COLO668 (cell line): Measurements from ENCODE around the gene PDCL2.
"Not testable (repeated sequence)": the region's sequence is repeated elsewhere in the genome, so short reads cannot be mapped to it uniquely, and the experiment has no call there.

Source experiments
- DNase-seq: peaks from one replicate; lab custom pipeline; 2025; ENCODE audit not compliant: unreplicated experiment; lab: John Stamatoyannopoulos, UW

PDCL2 gene

DNA sequence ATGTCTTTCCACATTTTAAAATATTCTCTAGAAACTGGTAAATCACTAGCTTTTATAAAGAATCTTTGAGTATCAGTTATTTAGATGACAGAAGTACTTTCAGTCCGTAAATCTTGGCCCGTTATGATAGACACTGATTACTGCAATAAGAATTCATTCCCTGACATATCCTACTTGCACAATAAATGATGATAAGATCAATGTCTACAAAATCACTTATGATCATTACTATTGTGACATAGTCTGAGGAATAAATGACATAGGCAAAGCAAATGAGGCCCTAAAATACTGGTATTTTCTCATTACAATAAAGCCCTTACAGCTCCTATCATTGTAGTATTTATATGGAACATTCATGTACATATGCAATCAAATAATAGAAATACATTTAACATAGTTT lies 6.6 kb upstream of the PDCL2 start:
- DNase-seq = no peak

DNA sequence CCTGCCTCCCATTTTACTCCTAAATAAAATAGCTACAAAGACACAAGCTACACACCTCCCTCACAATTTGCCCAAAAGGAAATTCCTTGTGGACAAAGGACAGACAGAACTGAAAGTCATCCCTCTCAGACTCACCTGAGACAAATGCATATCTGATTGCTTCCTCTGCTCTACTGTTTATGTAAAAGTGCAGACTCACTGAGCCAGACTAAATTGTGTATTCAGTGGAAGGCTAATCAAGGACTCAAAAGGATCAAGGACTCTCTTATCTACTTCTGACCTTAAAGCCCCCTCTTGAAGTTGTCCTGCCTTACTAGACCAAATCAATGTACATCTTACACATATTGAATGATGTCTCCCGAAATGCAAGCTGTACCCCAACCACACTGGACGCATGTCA lies 3.9 kb downstream of the PDCL2 start:
- DNase-seq = no peak

DNA sequence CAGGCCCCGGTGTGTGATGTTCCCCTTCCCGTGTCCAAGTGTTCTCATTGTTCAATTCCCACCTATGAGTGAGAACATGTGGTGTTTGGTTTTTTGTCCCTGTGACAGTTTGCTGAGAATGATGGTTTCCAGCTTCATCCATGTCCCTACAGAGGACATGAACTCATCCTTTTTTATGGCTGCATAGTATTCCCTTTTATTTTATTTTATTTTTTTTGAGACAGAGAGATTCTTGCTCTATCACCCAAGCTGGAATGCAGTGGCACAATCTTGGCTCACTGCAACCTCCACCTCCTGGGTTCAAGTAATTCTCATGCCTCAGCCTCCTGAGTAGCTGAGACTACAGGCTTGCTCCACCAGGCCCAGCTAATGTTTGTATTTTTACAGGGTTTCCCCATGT lies 9.3 kb downstream of the PDCL2 start:
- DNase-seq = not testable (repeated sequence)

- DNase-seq = no peak
Measured at GRCh38 chr4:55578341-55579010, 13.6 kb downstream of the PDCL2 start.

GRCh38 chr4:55575513-55575912 lies 16.5 kb downstream of the PDCL2 start:
- DNase-seq = no peak

DNA sequence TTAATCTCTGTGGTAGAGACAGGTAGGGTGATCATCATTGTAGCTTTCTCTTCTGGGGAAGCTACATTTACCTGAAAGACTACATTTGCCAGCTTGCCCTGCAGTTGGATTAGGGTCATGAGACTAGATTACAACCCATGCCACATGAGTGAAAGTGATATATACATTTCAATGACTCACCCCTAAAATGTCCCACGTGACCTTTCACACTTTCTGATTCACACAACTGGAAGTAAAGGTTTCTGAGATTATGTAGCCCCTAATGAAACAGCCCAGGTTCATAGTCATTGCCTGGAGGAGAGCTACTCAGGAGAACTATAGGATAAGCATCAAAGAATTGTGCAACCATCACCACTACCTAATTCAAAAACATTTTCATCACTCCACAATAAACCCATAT lies 17.8 kb downstream of the PDCL2 start:
- DNase-seq = no peak

DNA sequence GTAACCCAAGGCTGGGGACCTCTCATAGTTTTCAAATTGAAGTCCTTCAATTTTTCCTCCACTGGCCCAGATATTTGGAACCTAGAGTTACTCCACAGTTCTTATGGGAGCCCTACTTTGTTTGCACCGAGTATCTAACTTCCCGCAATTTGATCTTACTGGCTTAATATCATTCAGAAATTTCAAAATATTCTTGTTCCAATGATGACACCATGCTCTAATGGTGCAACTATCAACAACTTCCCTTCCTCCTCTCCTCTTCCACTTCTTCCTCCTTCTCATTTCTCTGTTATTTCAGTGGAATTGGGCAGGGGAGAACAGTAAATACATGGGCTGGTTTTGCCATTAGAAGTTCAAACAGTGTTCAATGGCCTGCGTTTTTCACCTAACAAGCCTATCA lies 20.2 kb downstream of the PDCL2 start:
- no peak for DNase-seq

- no peak for DNase-seq
Measured at GRCh38 chr4:55568905-55569504, 23.0 kb downstream of the PDCL2 start.

- no peak for DNase-seq
Measured at GRCh38 chr4:55561889-55562288, 30.2 kb downstream of the PDCL2 start.

- no peak for DNase-seq
Measured at GRCh38 chr4:55560096-55560495, 31.9 kb downstream of the PDCL2 start.

- no peak for DNase-seq
Measured at GRCh38 chr4:55554453-55555030, 37.5 kb downstream of the PDCL2 start.

GRCh38 chr4:55553441-55554201 lies 38.4 kb downstream of the PDCL2 start:
- no peak for DNase-seq

DNA sequence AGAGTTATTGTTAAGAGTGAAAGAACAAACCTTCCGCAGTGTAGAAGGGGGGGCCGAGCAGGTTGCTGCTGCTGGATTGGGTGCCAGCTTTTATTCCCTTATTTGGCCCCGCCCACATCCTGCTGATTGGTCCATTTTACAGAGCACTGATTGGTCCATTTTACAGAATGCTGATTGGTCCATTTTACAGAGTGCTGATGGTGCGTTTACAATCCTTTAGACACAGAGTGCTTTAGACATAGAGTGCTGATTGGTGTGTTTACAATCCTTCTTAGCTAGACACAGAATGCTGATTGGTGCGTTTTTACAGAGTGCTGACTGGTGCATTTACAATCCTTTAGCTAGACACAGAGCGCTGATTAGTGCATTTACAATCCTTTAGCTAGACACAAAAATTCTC lies 40.1 kb downstream of the PDCL2 start:
- not testable (repeated sequence) for DNase-seq

GRCh38 chr4:55549888-55550287 lies 42.2 kb downstream of the PDCL2 start:
- DNase-seq = no peak

DNA sequence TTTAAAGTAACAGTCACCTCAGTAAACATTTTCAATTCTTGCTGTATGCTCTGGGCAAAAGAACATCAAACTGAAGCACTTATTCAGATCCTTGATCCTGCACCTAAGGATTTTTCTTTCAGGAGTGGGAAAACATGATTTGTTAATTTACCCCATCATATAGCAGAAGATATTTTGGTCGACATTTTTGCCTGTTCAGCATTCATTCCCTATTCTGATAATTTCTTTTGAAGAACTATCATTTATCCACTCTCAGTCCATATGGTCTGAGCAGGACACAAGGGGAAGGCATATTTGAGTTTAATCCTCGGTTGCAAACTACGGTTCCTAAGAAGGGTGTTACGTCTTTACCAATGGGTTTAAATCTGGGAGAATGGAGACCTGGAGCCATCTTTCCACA lies 44.1 kb downstream of the PDCL2 start:
- DNase-seq = no peak

DNA sequence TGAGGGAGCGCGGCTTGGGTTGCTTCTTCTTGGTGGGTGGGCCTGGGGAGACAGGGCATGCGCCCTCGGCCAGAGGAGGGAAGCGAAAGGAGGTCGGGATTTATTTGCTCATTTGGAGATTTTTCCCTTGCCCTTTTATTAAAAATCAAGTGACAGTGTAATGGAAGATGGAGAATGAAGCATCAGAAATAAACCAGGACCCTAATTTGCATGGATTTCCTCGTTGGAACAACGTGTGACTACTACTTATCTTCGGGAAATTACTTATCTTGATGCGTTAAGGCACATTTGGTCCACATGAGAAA lies 44.6 kb downstream of the PDCL2 start:
- no peak for DNase-seq

GRCh38 chr4:55546756-55547465 lies 45.1 kb downstream of the PDCL2 start, which contains the start of gene CLOCK:
Gene CLOCK, minus strand, starts transcription at chr4:55546909. Its CDS starts 64,124 bp downstream, at chr4:55482785.
- peak; percentile 92 for DNase-seq

DNA sequence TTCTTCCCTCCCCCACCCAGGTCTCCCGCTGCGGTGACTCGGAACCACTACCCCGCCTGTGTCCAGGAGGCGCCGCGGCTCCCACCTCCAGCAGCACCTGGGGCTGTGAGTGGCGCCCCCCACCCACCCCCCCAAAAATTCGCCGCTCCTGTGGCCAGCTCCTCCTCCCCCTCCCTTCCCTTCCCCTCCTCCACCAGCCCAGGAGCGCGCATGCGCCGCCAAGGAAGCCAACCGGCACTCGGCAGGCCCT lies 45.6 kb downstream of the PDCL2 start:
- peak; percentile 77 for DNase-seq

DNA sequence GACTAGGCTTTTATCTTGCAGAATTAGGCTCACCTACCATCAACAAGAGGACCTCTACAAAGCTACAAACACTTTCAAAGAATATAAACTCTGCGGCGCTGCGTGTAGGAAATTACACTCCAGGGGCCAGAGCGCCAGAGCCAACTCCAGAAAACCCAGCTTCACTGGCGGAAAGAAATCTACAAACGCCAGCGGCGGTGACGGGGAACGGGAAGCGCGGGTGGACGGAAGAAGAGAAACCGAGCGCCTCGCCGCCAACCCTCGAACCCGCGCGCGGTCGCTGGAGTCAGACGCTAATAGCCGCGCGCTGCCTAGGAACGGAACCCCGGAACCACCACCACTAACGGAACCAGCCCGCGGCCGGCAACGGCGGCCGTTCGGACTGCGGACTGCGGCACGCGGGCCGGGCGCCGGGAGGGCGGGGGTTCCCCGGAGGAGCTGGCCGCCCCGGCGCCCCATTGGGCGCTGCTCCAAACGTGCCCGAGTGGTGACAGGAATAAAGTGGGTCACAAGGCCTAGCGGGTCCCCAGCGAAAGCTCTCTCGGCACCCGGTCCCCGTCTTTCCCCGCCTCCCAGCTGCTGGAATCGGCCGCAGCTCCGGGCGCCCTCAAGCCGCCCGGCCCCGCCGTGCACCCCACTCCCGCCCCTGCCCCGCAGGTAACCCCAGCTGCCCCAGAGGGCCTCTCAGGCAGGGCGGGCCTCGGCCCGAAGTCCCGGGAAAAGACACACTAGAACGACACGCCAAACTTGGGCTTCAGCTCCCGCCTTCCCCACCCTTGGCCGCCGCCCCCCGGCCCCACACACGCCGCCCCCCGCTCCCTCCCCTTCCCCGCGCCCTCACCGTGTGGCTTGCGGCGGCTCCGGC lies 46.2 kb downstream of the PDCL2 start:
- peak; percentile 86 for DNase-seq

- no peak for DNase-seq
Measured at GRCh38 chr4:55545151-55545550, 46.9 kb downstream of the PDCL2 start.

GRCh38 chr4:55543858-55544257 lies 48.2 kb downstream of the PDCL2 start:
- no peak for DNase-seq
